IMR-90 (cell line): Measurements from ENCODE around the gene ZNF213. TPM values are rescaled to one million over a fixed set of nuclear protein-coding genes. Genes with fewer than 3 reads are reported as not detected.

ENCODE experiments used
- ATAC-seq: fragments of 200-7000 bp; cut with Tn5 transposase; 2 replicates; pipeline ENCODE4 v1.9.1; 2020; ENCODE audit warnings: low read depth, mild to moderate bottlenecking, moderate library complexity
- BruUV-seq: library from RNA; stranded (reverse); fragments of 400-500 nt; replicated peaks from 2 replicates; lab custom pipeline; 2021; lab: Mats Ljungman, UMichigan
- CTCF ChIA-PET: fragments of 300-600 bp; formaldehyde crosslinking; extraction: SDS; loops from one replicate; lab custom pipeline; 2021; ENCODE audit warnings: antibody characterized with exemption; lab: Yijun Ruan, JAX
- POLR2A ChIA-PET: fragments of 300-600 bp; sonication (Branson Sonifier 250); formaldehyde crosslinking; loops from one replicate; lab custom pipeline; 2022; ENCODE audit warnings: antibody characterized with exemption; ENCODE audit not compliant: unreplicated experiment; lab: Charles Lee
- DNase-seq: peaks from one replicate; pipeline ENCODE4 v3.0.0; 2013
- H2AFZ ChIP-seq: replicated peaks from 2 replicates; pipeline ENCODE3; 2013; ENCODE audit warnings: low read length, mild to moderate bottlenecking; ENCODE audit not compliant: poor library complexity
- H2AK5ac ChIP-seq: 2 replicates; pipeline ENCODE4 v1.6.1; 2013; ENCODE audit warnings: low read depth, low read length, inconsistent platforms
- H2AK9ac ChIP-seq: replicated peaks from 2 replicates; pipeline ENCODE3; 2013; ENCODE audit warnings: mild to moderate bottlenecking, low read depth, low read length, moderate library complexity; ENCODE audit not compliant: poor library complexity
- H2BK120ac ChIP-seq: 2 replicates; pipeline ENCODE4 v1.6.1; 2013; ENCODE audit warnings: low read depth, low read length, inconsistent platforms
- H2BK15ac ChIP-seq: 3 replicates; pipeline ENCODE4 v1.6.1; 2013; ENCODE audit warnings: low read depth, low read length, inconsistent platforms
- H2BK20ac ChIP-seq: 2 replicates; pipeline ENCODE4 v1.6.1; 2013; ENCODE audit warnings: low read depth, mild to moderate bottlenecking, inconsistent platforms, low read length, moderate library complexity
- H2BK5ac ChIP-seq: 2 replicates; pipeline ENCODE4 v1.6.1; 2013; ENCODE audit warnings: mild to moderate bottlenecking, low read depth, low read length, inconsistent platforms; ENCODE audit not compliant: poor library complexity, severe bottlenecking
- H3K14ac ChIP-seq: replicated peaks from 2 replicates; pipeline ENCODE4 v1.6.1; 2013; ENCODE audit warnings: low read depth, low read length, inconsistent platforms
- H3K18ac ChIP-seq: 2 replicates; pipeline ENCODE4 v1.6.1; 2013; ENCODE audit warnings: low read depth, low read length, control low read depth
- H3K23ac ChIP-seq: 2 replicates; pipeline ENCODE4 v1.6.1; 2013; ENCODE audit warnings: low read depth, low read length, inconsistent platforms
- H3K27ac ChIP-seq: 2 replicates; pipeline ENCODE4 v1.5.1; 2013; ENCODE audit warnings: mild to moderate bottlenecking, control low read depth, low read length; ENCODE audit not compliant: insufficient read depth
- H3K27me3 ChIP-seq: 2 replicates; pipeline ENCODE4 v1.6.1; 2013; ENCODE audit warnings: low read length; ENCODE audit not compliant: control insufficient read depth, insufficient read depth
- H3K36me3 ChIP-seq: 2 replicates; pipeline ENCODE4 v1.6.1; 2013; ENCODE audit warnings: low read length, mixed read lengths; ENCODE audit not compliant: control insufficient read depth, insufficient read depth
- H3K4ac ChIP-seq: 2 replicates; pipeline ENCODE4 v1.6.1; 2013; ENCODE audit warnings: low read depth, low read length, inconsistent platforms
- H3K4me1 ChIP-seq: 2 replicates; pipeline ENCODE4 v1.6.1; 2013; ENCODE audit warnings: low read length, mixed read lengths; ENCODE audit not compliant: control insufficient read depth, insufficient read depth
- H3K4me2 ChIP-seq: 2 replicates; pipeline ENCODE4 v1.6.1; 2013; ENCODE audit warnings: low read depth, mild to moderate bottlenecking, control low read depth, low read length, moderate library complexity
- H3K4me3 ChIP-seq: 2 replicates; pipeline ENCODE4 v1.5.1; 2013; ENCODE audit warnings: low read depth, mild to moderate bottlenecking, control low read depth, low read length, moderate library complexity; ENCODE audit not compliant: insufficient read depth
- H3K56ac ChIP-seq: 2 replicates; pipeline ENCODE4 v1.6.1; 2013; ENCODE audit warnings: low read length, inconsistent platforms; ENCODE audit not compliant: insufficient read depth; ENCODE audit errors: extremely low read depth
- H3K79me1 ChIP-seq, 2 experiments: 2 replicates each; pipeline ENCODE4 v1.6.1; 2013; ENCODE audit warnings: low read length in 2 of 2, inconsistent platforms in 1 of 2, low read depth in 1 of 2
- H3K9ac ChIP-seq: 2 replicates; pipeline ENCODE4 v1.6.1; 2013; ENCODE audit warnings: low read depth, low read length, control low read depth
- H3K9me1 ChIP-seq: 2 replicates; pipeline ENCODE4 v1.6.1; 2013; ENCODE audit warnings: low read length, inconsistent platforms; ENCODE audit not compliant: insufficient read depth
- H3K9me3 ChIP-seq: 2 replicates; pipeline ENCODE4 v1.6.1; 2013; ENCODE audit warnings: low read length; ENCODE audit not compliant: control insufficient read depth, insufficient read depth
- H4K20me1 ChIP-seq: 2 replicates; pipeline ENCODE4 v1.6.1; 2013; ENCODE audit warnings: low read length, inconsistent platforms; ENCODE audit not compliant: insufficient read depth
- H4K5ac ChIP-seq: 2 replicates; pipeline ENCODE4 v1.6.1; 2013; ENCODE audit warnings: mild to moderate bottlenecking, low read depth, low read length, control low read depth
- H4K8ac ChIP-seq, 2 experiments: 2 replicates each; pipeline ENCODE4 v1.6.1; 2013; ENCODE audit warnings: low read depth in 2 of 2, low read length in 2 of 2, control low read depth in 1 of 2, inconsistent platforms in 1 of 2
- H4K91ac ChIP-seq: 2 replicates; pipeline ENCODE4 v1.6.1; 2013; ENCODE audit warnings: low read depth, low read length, inconsistent platforms; ENCODE audit not compliant: insufficient read depth
- CEBPB ChIP-seq: IDR thresholded peaks from 2 replicates; pipeline ENCODE4 v1.6.1; 2012; ENCODE audit warnings: low read depth, low read length, improper control_type of control experiment
- MXI1 ChIP-seq: IDR thresholded peaks from 2 replicates; pipeline ENCODE4 v1.6.1; 2012; ENCODE audit warnings: low read depth, mild to moderate bottlenecking, low read length, moderate library complexity, borderline replicate concordance
- POLR2A ChIP-seq: IDR thresholded peaks from 2 replicates; pipeline ENCODE4 v1.6.1; 2012; ENCODE audit warnings: mild to moderate bottlenecking, low read depth, low read length
- RCOR1 ChIP-seq: IDR thresholded peaks from 2 replicates; pipeline ENCODE4 v1.6.1; 2012; ENCODE audit warnings: mild to moderate bottlenecking, low read length, improper control_type of control experiment; ENCODE audit not compliant: insufficient replicate concordance
- WGBS, 2 experiments: methylation state at CpG; one replicate each; pipeline versions ENCODE4 v1.1.5 to v1.1.7; 2013; ENCODE audit warnings: missing lambda C conversion rate in 2 of 2; ENCODE audit not compliant: insufficient read length in 1 of 2; ENCODE audit errors: extremely low coverage in 2 of 2; 5-methylcytosine and 5-hydroxymethylcytosine counted together
- dilution Hi-C: fragments of 300-500 bp; cut with HindIII; formaldehyde crosslinking; loops from one replicate; pipeline ENCODE4 v1.14.3; 2018; ENCODE audit warnings: low sequenced_read_pairs; ENCODE audit not compliant: unreplicated experiment
- in situ Hi-C: fragments of 300-500 bp; cut with MboI; formaldehyde crosslinking; loops from 3 replicates; pipeline ENCODE4 v1.14.3; 2019; ENCODE audit warnings: low sequenced_read_pairs, inconsistent platforms, mixed read lengths
- intact Hi-C: fragments of 100-400 bp; cut with micrococcal nuclease; formaldehyde crosslinking; loops from 2 replicates; pipeline ENCODE4 v1.10.0; 2022
- microRNA-seq, 2 experiments: library from miRNA; stranded (forward) in 1 of 2; unstranded in 1 of 2; fragments of 10-50 nt in 1 of 2; fragments of <30 nt in 1 of 2; gene quantifications in 1 of 2; microRNA quantifications in 1 of 2; one replicate each; pipeline versions ENCODE3 to v1.1.0; 2013 to 2020; ENCODE audit not compliant: insufficient read depth in 1 of 2, insufficient read length in 1 of 2, unreplicated experiment in 1 of 2
- polyA plus RNA-seq, 3 experiments: library from polyadenylated mRNA; depleted of rRNA; stranded (reverse); fragments of >200 nt; gene quantifications; 2 replicates each; pipeline ENCODE4 v1.2.3, GENCODE V29; 2012; ENCODE audit warnings: low replicate concordance in 1 of 3
- small RNA-seq, 5 experiments: library from RNA; depleted of rRNA; stranded (forward); fragments of <200 nt; gene quantifications; one replicate each; pipeline ENCODE3, GENCODE V24; 2012
- total RNA-seq: library from RNA; depleted of rRNA; stranded (reverse); fragments of >200 nt; gene quantifications from 2 replicates; pipeline ENCODE4 v1.2.3, GENCODE V29; 2012; rRNA removed
- TF ChIP-seq, protein P1 (sequence below): fragments of 150-350 bp; IDR thresholded peaks from 2 replicates; pipeline ENCODE4 v1.6.1; 2016; ENCODE audit warnings: low read depth, mild to moderate bottlenecking, low read length, moderate library complexity, borderline replicate concordance

Gene ZNF213
- total and polyA plus RNA-seq, 2 of the 4 experiments (the other 2 are of a cell fraction): 0.72 to 4.0 TPM

DNA sequence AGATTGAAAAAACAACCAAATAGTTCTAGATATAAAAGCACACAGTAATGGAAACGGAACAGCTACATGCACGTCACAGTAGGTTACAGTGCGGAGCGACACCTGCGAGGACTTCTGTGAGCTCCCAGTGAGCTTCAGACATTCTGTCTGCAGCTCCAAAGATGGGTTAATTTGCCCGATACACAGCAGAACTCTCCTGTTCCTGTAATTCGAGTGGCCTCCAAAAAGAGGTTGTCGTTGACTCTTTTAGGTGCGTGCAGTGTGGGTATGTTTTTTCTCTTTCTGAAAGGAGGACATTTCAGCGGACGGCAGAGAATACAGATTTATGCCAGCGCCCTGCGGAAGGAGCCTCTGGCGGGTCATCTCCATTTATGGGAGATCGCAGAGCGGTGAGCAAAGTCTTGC, 56.1 kb downstream of the ZNF213 start:
- Histone ChIP-seq H3K27ac (no peak overlapping the region), H4K5ac (no peak overlapping the region), H2BK20ac (no peak overlapping the region), H3K27me3 (peaks cover 6% of the 10 kb centered on the region; the same call in 1 of the 2 replicates), H3K14ac (no peak overlapping the region), H4K8ac (no peak overlapping the region), H3K36me3 (no peaks in the 10 kb centered on the region), H2AK9ac (no peak overlapping the region), H3K9me1 (no peaks in the 10 kb centered on the region), H3K4me3 (peak overlapping the region; percentile 49), H3K18ac (no peak overlapping the region), H2BK5ac (no peak overlapping the region), H3K4ac (no peak overlapping the region), H3K23ac (no peak overlapping the region), H3K56ac (no peak overlapping the region), H3K9me3 (no peaks in the 10 kb centered on the region), H2AK5ac (no peak overlapping the region), H4K91ac (no peak overlapping the region), H4K20me1 (peaks cover 2% of the 10 kb centered on the region), H2BK120ac (no peak overlapping the region), H2AFZ (peak overlapping the region; percentile 36), H3K9ac (no peak overlapping the region), H3K4me2 (peak overlapping the region; percentile 85), H3K4me1 (peaks cover 2% of the 10 kb centered on the region; the same call in 1 of the 2 replicates), H2BK15ac (no peak overlapping the region), H3K79me1 (no peaks in the 10 kb centered on the region)
- TF ChIP-seq CEBPB: no peak
- no peak for TF ChIP-seq POLR2A
- TF ChIP-seq, protein P1, sequence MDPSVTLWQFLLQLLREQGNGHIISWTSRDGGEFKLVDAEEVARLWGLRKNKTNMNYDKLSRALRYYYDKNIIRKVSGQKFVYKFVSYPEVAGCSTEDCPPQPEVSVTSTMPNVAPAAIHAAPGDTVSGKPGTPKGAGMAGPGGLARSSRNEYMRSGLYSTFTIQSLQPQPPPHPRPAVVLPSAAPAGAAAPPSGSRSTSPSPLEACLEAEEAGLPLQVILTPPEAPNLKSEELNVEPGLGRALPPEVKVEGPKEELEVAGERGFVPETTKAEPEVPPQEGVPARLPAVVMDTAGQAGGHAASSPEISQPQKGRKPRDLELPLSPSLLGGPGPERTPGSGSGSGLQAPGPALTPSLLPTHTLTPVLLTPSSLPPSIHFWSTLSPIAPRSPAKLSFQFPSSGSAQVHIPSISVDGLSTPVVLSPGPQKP: no peak
- no peak for TF ChIP-seq RCOR1
- no peak for TF ChIP-seq MXI1
- no TSS peak for BruUV-seq
- no peak for ATAC-seq
- no CpG with 5 or more reads among the region's 16 CpGs for WGBS, 2 experiments
- ChIA-PET CTCF (no interaction called here), POLR2A (no interaction called here)
- no peak for DNase-seq
- intact Hi-C loops (no loop called here), in situ Hi-C loops (no loop called here), dilution Hi-C loops (no loop called here)

Small RNA genes within 50 kb of the gene (microRNA-seq; reads per million reads assigned to microRNA genes)
- not detected for gene RNU1-22P (ENCODE audit: insufficient read depth, insufficient read length)

Small RNA genes within 50 kb of the gene (small RNA-seq; reads per million reads assigned to genes)
- gene RNU1-22P: 0 to 4.8 (median 0.15) reads per million in 5 experiments

Other genes with a start within 250 kb of the ZNF213 start
- gene FLYWCH1, start 223.1 kb upstream of the ZNF213 start, total RNA-seq: 14.3 and 16.1 TPM in 2 replicates
- gene FLYWCH1, start 223.1 kb upstream of the ZNF213 start, polyA plus RNA-seq (2012; rRNA removed): 25.2 and 32.3 TPM in 2 replicates
- not detected in 2 replicates for gene KREMEN2, start 170.8 kb upstream of the ZNF213 start, total RNA-seq
- 0.03 and 0.11 TPM in 2 replicates for gene KREMEN2, start 170.8 kb upstream of the ZNF213 start, polyA plus RNA-seq (2012; rRNA removed)
- 2.2 TPM in 2 replicates for gene PAQR4, start 165.7 kb upstream of the ZNF213 start, total RNA-seq
- 10.0 and 10.1 TPM in 2 replicates for gene PAQR4, start 165.7 kb upstream of the ZNF213 start, polyA plus RNA-seq (2012; rRNA removed)
- gene PKMYT1, start 154.6 kb upstream of the ZNF213 start, total RNA-seq: 1.8 and 2.8 TPM in 2 replicates
- 14.9 and 18.7 TPM in 2 replicates for gene PKMYT1, start 154.6 kb upstream of the ZNF213 start, polyA plus RNA-seq (2012; rRNA removed)
- not detected in 2 replicates for gene CLDN9, start 122.1 kb upstream of the ZNF213 start, total RNA-seq
- 0.05 TPM in 1 of 2 replicates, not detected in the other for gene CLDN9, start 122.1 kb upstream of the ZNF213 start, polyA plus RNA-seq (2012; rRNA removed)
- not detected in 2 replicates for gene CLDN6, start 116.8 kb upstream of the ZNF213 start, total RNA-seq
- 0.07 and 0.14 TPM in 2 replicates for gene CLDN6, start 116.8 kb upstream of the ZNF213 start, polyA plus RNA-seq (2012; rRNA removed)
- gene TNFRSF12A, start 114.7 kb upstream of the ZNF213 start, total RNA-seq: 103 and 118 TPM in 2 replicates
- gene TNFRSF12A, start 114.7 kb upstream of the ZNF213 start, polyA plus RNA-seq (2012; rRNA removed): 304 and 346 TPM in 2 replicates
- 7.2 and 9.7 TPM in 2 replicates for gene HCFC1R1, start 111.1 kb upstream of the ZNF213 start, total RNA-seq
- gene HCFC1R1, start 111.1 kb upstream of the ZNF213 start, polyA plus RNA-seq (2012; rRNA removed): 57.9 and 121 TPM in 2 replicates
- gene THOC6, start 111.0 kb upstream of the ZNF213 start, total RNA-seq: 16.1 and 16.8 TPM in 2 replicates
- 23.1 and 26.0 TPM in 2 replicates for gene THOC6, start 111.0 kb upstream of the ZNF213 start, polyA plus RNA-seq (2012; rRNA removed)
- under 0.01 and 0.18 TPM in 2 replicates for gene BICDL2, start 98.1 kb upstream of the ZNF213 start, total RNA-seq
- gene BICDL2, start 98.1 kb upstream of the ZNF213 start, polyA plus RNA-seq (2012; rRNA removed): 0.17 and 0.19 TPM in 2 replicates
- not detected in 2 replicates for gene MMP25, start 88.5 kb upstream of the ZNF213 start, total RNA-seq
- gene MMP25, start 88.5 kb upstream of the ZNF213 start, polyA plus RNA-seq (2012; rRNA removed): 0.07 TPM in 2 replicates
- gene IL32, start 69.4 kb upstream of the ZNF213 start, total RNA-seq: 21.7 and 25.6 TPM in 2 replicates
- 95.7 and 99.9 TPM in 2 replicates for gene IL32, start 69.4 kb upstream of the ZNF213 start, polyA plus RNA-seq (2012; rRNA removed)
- not detected in 2 replicates for gene ZSCAN10, start 35.7 kb upstream of the ZNF213 start, total RNA-seq
- not detected in 2 replicates for gene ZSCAN10, start 35.7 kb upstream of the ZNF213 start, polyA plus RNA-seq (2012; rRNA removed)
- gene ZNF205, start 22.4 kb upstream of the ZNF213 start, total RNA-seq: 8.2 and 8.3 TPM in 2 replicates
- gene ZNF205, start 22.4 kb upstream of the ZNF213 start, polyA plus RNA-seq (2012; rRNA removed): 12.7 and 14.5 TPM in 2 replicates
- gene OR1F1, start 53.2 kb downstream of the ZNF213 start, total RNA-seq: not detected in 2 replicates
- gene OR1F1, start 53.2 kb downstream of the ZNF213 start, polyA plus RNA-seq (2012; rRNA removed): 0.12 and 0.27 TPM in 2 replicates
- gene ZNF200, start 100.1 kb downstream of the ZNF213 start, total RNA-seq: 7.5 and 8.3 TPM in 2 replicates
- gene ZNF200, start 100.1 kb downstream of the ZNF213 start, polyA plus RNA-seq (2012; rRNA removed): 2.8 and 3.7 TPM in 2 replicates
- gene MEFV, start 121.6 kb downstream of the ZNF213 start, total RNA-seq: not detected in 2 replicates
- not detected in 2 replicates for gene MEFV, start 121.6 kb downstream of the ZNF213 start, polyA plus RNA-seq (2012; rRNA removed)
- gene ZNF263, start 148.5 kb downstream of the ZNF213 start, total RNA-seq: 36.1 and 40.3 TPM in 2 replicates
- 17.1 and 20.8 TPM in 2 replicates for gene ZNF263, start 148.5 kb downstream of the ZNF213 start, polyA plus RNA-seq (2012; rRNA removed)
- gene TIGD7, start 170.4 kb downstream of the ZNF213 start, total RNA-seq: 2.7 and 3.9 TPM in 2 replicates
- gene TIGD7, start 170.4 kb downstream of the ZNF213 start, polyA plus RNA-seq (2012; rRNA removed): 2.1 and 2.5 TPM in 2 replicates
- 15.4 and 17.8 TPM in 2 replicates for gene ZNF75A, start 170.5 kb downstream of the ZNF213 start, total RNA-seq
- 9.2 and 14.6 TPM in 2 replicates for gene ZNF75A, start 170.5 kb downstream of the ZNF213 start, polyA plus RNA-seq (2012; rRNA removed)
- under 0.01 TPM in 1 of 2 replicates, not detected in the other for gene OR2C1, start 220.9 kb downstream of the ZNF213 start, total RNA-seq
- gene OR2C1, start 220.9 kb downstream of the ZNF213 start, polyA plus RNA-seq (2012; rRNA removed): 0.05 TPM in 1 of 2 replicates, not detected in the other